HepG2 (cell line): ENCODE measurements around the gene ZNF180. TPM values are rescaled to one million over a fixed set of nuclear protein-coding genes. Genes with fewer than 3 reads are reported as not detected.

ENCODE experiments used
- ATAC-seq: fragments of 200-7000 bp; cut with Tn5 transposase; 3 replicates; pipeline ENCODE4 v1.9.1; 2020; ENCODE audit warnings: mild to moderate bottlenecking, moderate library complexity
- BruUV-seq: library from RNA; stranded (reverse); fragments of 400-500 nt; replicated peaks from 2 replicates; lab custom pipeline; 2021; lab: Mats Ljungman, UMichigan
- CTCF ChIA-PET: fragments of 300-600 bp; formaldehyde crosslinking; extraction: SDS; loops from one replicate; lab custom pipeline; 2021; ENCODE audit warnings: low total read pairs, inconsistent platforms, low intra/inter-chr PET ratio; lab: Yijun Ruan, JAX
- POLR2A ChIA-PET: fragments of 350-600 bp; sonication (Branson Sonifier 250); formaldehyde crosslinking; loops from one replicate; lab custom pipeline; 2020; ENCODE audit warnings: antibody characterized with exemption, inconsistent platforms; lab: Yijun Ruan, JAX
- DNase-seq: peaks from one replicate; pipeline ENCODE4 v3.0.0-alpha.2; 2015; ENCODE audit warnings: low spot score
- FAIRE-seq: peaks from 3 replicates; lab custom pipeline; 2011; peaks lifted over from hg19 to GRCh38; lab: Jason Lieb, UNC
- H2AFZ ChIP-seq: one replicate; pipeline ENCODE4 v1.6.1; 2011; ENCODE audit warnings: low read length, inconsistent platforms
- H3K27ac ChIP-seq: fragments of 300-600 bp; 3 replicates; pipeline ENCODE4 v1.8.0; 2011; ENCODE audit warnings: mixed run types, mild to moderate bottlenecking, mixed read lengths, low read length, inconsistent platforms; ENCODE audit not compliant: insufficient read depth; ENCODE audit errors: extremely low read length
- H3K27me3 ChIP-seq, 2 experiments: fragments of 200-600 bp in 1 of 2; 2 replicates in 1 of 2; 3 replicates in 1 of 2; pipeline versions ENCODE4 v1.6.0 to v1.8.0; 2011; ENCODE audit warnings: low read length in 2 of 2, mild to moderate bottlenecking in 2 of 2, moderate library complexity in 2 of 2, inconsistent platforms in 1 of 2; ENCODE audit not compliant: insufficient read depth in 2 of 2, control insufficient read depth in 1 of 2
- H3K36me3 ChIP-seq, 2 experiments: fragments of 200-600 bp in 1 of 2; replicated peaks in 1 of 2; 2 replicates in 1 of 2; 3 replicates in 1 of 2; pipeline versions ENCODE4 v1.5.1 to v1.8.0; 2011; ENCODE audit warnings: low read length in 2 of 2, inconsistent platforms in 1 of 2; ENCODE audit not compliant: insufficient read depth in 2 of 2, control insufficient read depth in 1 of 2
- H3K4me1 ChIP-seq: 2 replicates; pipeline ENCODE4 v1.5.1; 2012; ENCODE audit warnings: low read length, inconsistent platforms; ENCODE audit not compliant: insufficient read depth
- H3K4me2 ChIP-seq: 2 replicates; pipeline ENCODE4 v1.6.0; 2011; ENCODE audit warnings: low read depth, low read length, inconsistent platforms
- H3K4me3 ChIP-seq, 3 experiments: fragments of 200-600 bp in 1 of 3; sonication (generic), shearing (Covaris generic) in 1 of 3; replicated peaks in 1 of 3; 2 replicates each; pipeline ENCODE4 v1.5.1; 2011 to 2016; ENCODE audit warnings: low read length in 3 of 3, inconsistent platforms in 2 of 3, low read depth in 2 of 3, mild to moderate bottlenecking in 2 of 3, control low read depth in 1 of 3, mixed read lengths in 1 of 3; ENCODE audit not compliant: insufficient read depth in 1 of 3
- H3K79me2 ChIP-seq: one replicate; pipeline ENCODE4 v1.6.1; 2011; ENCODE audit warnings: low read length, inconsistent platforms; ENCODE audit not compliant: insufficient read depth
- H3K9ac ChIP-seq: 2 replicates; pipeline ENCODE4 v1.6.0; 2011; ENCODE audit warnings: mild to moderate bottlenecking, low read depth, low read length, inconsistent platforms; ENCODE audit not compliant: insufficient read depth
- H3K9me3 ChIP-seq: 2 replicates; pipeline ENCODE4 v1.5.1; 2012; ENCODE audit warnings: mild to moderate bottlenecking, low read length
- H4K20me1 ChIP-seq: 2 replicates; pipeline ENCODE4 v1.6.0; 2011; ENCODE audit warnings: inconsistent platforms, mild to moderate bottlenecking, low read length, moderate library complexity; ENCODE audit not compliant: insufficient read depth
- CBX1 ChIP-seq: IDR thresholded peaks from one replicate; pipeline ENCODE4 v1.6.1; 2016; ENCODE audit warnings: antibody characterized with exemption, low read depth
- DNMT3B ChIP-seq: conservative IDR thresholded peaks from 2 replicates; pipeline ENCODE4 v1.6.1; 2016; ENCODE audit warnings: missing biosample characterization, control low read depth
- FOXK2 ChIP-seq: fragments of 450-650 bp; IDR thresholded peaks from 2 replicates; pipeline ENCODE4 v1.6.1; 2016
- HCFC1 ChIP-seq: fragments of 150-350 bp; IDR thresholded peaks from 2 replicates; pipeline ENCODE4 v1.6.1; 2014; ENCODE audit warnings: low read depth, low read length
- HDAC6 ChIP-seq: fragments of 200-600 bp; sonication (generic); IDR thresholded peaks from 2 replicates; pipeline ENCODE4 v1.7.0; 2017; ENCODE audit warnings: mild to moderate bottlenecking, antibody characterized with exemption, low read length, low read depth
- NAIF1 ChIP-seq: sonication (generic); formaldehyde crosslinking; IDR thresholded peaks from 2 replicates; pipeline ENCODE4 v1.5.0; 2020; ENCODE audit warnings: mild to moderate bottlenecking, missing genetic modification reagents, borderline replicate concordance
- NFE2L2 ChIP-seq: fragments of 150-350 bp; IDR thresholded peaks from 2 replicates; pipeline ENCODE4 v1.6.1; 2014; ENCODE audit warnings: low read length
- PLRG1 ChIP-seq: fragments of 450-650 bp; conservative IDR thresholded peaks from 2 replicates; pipeline ENCODE4 v1.6.1; 2016
- RCOR2 ChIP-seq: IDR thresholded peaks from 2 replicates; pipeline ENCODE4 v1.6.1; 2016; ENCODE audit warnings: missing biosample characterization, missing genetic modification reagents
- SP4 ChIP-seq: sonication (generic); formaldehyde crosslinking; IDR thresholded peaks from 2 replicates; pipeline ENCODE4 v1.8.1; 2023; ENCODE audit warnings: mild to moderate bottlenecking, missing genetic modification reagents
- TCF7L2 ChIP-seq: IDR thresholded peaks from 2 replicates; pipeline ENCODE4 v1.6.1; 2011; ENCODE audit warnings: mild to moderate bottlenecking, low read depth, low read length, moderate library complexity
- ZNF264 ChIP-seq: sonication (generic); formaldehyde crosslinking; IDR thresholded peaks from 2 replicates; pipeline ENCODE4 v1.4.0; 2020; ENCODE audit warnings: missing genetic modification reagents
- ZNF629 ChIP-seq: sonication (generic); formaldehyde crosslinking; conservative IDR thresholded peaks from 2 replicates; pipeline ENCODE4 v1.5.0; 2020; ENCODE audit warnings: missing genetic modification reagents
- WGBS: methylation state at CpG from one replicate; pipeline ENCODE4 v1.1.6; 2017; ENCODE audit warnings: low lambda C conversion rate; 5-methylcytosine and 5-hydroxymethylcytosine counted together
- in situ Hi-C: cut with HindIII; loops from 2 replicates; pipeline ENCODE4 v1.10.0; 2017; ENCODE audit warnings: low pct_unique_long_range_greater_than_20kb; ENCODE audit not compliant: extremely low pct_ligation_motif_present
- intact Hi-C: fragments of 100-400 bp; cut with micrococcal nuclease; formaldehyde crosslinking; loops from one replicate; pipeline ENCODE4 v1.10.0; 2022; ENCODE audit not compliant: unreplicated experiment
- polyA plus RNA-seq, 8 experiments: library from polyadenylated mRNA; depleted of rRNA in 3 of 8; stranded (reverse) in 7 of 8; unstranded in 1 of 8; fragments of >200 nt; fragmentation: Illumina TruSeq in 4 of 8; extraction: Trizol in 4 of 8; gene quantifications; 2 replicates each; pipeline versions ENCODE4 v1.2.1 to v1.2.3, GENCODE V29; 2011 to 2016; ENCODE audit warnings: low read depth in 4 of 8, missing spikeins in 1 of 8, mixed read lengths in 1 of 8; ENCODE audit not compliant: insufficient read depth in 1 of 8
- total RNA-seq, 5 experiments: library from RNA; depleted of rRNA; stranded (reverse); fragments of >200 nt; fragmentation: Illumina TruSeq; extraction: Trizol; gene quantifications; 2 replicates each; pipeline ENCODE4 v1.2.3, GENCODE V29; 2016; ENCODE audit warnings: low read depth in 1 of 5
- TF ChIP-seq, protein P1 (sequence below): sonication (generic); formaldehyde crosslinking; conservative IDR thresholded peaks from 2 replicates; pipeline ENCODE4 v1.8.0; 2022; ENCODE audit warnings: missing genetic modification reagents
- TF ChIP-seq, protein P2 (sequence below): sonication (generic); formaldehyde crosslinking; conservative IDR thresholded peaks from 2 replicates; pipeline ENCODE4 v1.4.0; 2020; ENCODE audit warnings: missing genetic modification reagents

The ZNF180 gene
- total and polyA plus RNA-seq, 2 of the 13 experiments (the other 11 are each of a cell fraction or from before 2014, with no cell fraction given), result 0.92 to 9.3 TPM

DNA sequence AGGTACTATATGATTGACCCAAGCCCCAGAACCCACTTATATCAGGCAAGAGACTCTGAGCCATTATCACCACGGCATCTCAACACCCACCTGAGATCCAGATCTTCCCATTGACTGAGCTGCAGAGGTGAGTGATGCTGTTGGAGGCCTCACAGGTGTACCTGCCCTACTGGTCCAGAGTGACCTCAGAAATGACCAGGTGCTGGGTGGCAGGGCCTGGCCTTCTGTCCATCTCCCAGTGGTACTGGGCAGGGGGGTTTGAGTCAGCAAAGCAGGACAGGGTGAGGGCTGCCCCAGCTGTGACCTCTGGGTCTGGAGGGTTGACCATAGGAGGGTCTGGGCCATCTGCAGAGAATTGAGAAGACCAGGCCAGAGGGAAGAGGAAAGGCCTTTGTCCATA, 42.3 kb upstream of the ZNF180 start (continued):
- no peak for TF ChIP-seq HDAC6
- TF ChIP-seq FOXK2, result no peak

DNA sequence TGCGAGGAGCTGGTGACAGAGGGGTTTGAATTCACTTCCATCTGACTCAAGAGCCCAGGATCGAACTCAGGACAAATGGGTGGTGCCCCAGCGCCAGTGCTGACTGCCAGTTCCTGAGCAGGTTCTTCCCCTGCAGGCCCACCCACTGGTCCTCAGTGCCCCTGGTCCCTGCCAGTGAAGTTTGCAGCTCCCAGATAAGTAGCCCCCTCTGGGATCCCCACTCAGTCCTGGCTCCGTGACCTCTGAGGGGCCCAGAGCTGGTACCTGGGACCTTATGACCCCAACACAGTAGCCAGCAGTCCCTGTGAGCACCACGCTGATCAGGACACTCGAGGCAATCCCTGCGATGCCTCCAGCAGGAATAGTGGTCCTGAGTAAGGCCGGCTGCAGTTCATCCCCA, 40.4 kb upstream of the ZNF180 start:
- Histone ChIP-seq H3K9ac (no peak overlapping the region), H4K20me1 (no peaks in the 10 kb centered on the region), H3K36me3 (no peaks in the 10 kb centered on the region), H3K79me2 (no peaks in the 10 kb centered on the region), H3K4me2 (no peak overlapping the region), H3K4me3 (no peak overlapping the region), H2AFZ (no peak overlapping the region), H3K4me1 (no peaks in the 10 kb centered on the region), H3K9me3 (no peaks in the 10 kb centered on the region), H3K27ac (no peak overlapping the region), H3K27me3 (no peaks in the 10 kb centered on the region)
- intact Hi-C loops (no loop called here), in situ Hi-C loops (no loop called here)
- FAIRE-seq (no peak), DNase-seq (no peak), ATAC-seq (no peak)
- no peak for TF ChIP-seq ZNF264 (CRISPR knock-in tag)
- no peak for TF ChIP-seq CBX1
- TF ChIP-seq ZNF629 (CRISPR knock-in tag), result no peak; the same call in 1 of the 2 replicates
- TF ChIP-seq, protein P1, sequence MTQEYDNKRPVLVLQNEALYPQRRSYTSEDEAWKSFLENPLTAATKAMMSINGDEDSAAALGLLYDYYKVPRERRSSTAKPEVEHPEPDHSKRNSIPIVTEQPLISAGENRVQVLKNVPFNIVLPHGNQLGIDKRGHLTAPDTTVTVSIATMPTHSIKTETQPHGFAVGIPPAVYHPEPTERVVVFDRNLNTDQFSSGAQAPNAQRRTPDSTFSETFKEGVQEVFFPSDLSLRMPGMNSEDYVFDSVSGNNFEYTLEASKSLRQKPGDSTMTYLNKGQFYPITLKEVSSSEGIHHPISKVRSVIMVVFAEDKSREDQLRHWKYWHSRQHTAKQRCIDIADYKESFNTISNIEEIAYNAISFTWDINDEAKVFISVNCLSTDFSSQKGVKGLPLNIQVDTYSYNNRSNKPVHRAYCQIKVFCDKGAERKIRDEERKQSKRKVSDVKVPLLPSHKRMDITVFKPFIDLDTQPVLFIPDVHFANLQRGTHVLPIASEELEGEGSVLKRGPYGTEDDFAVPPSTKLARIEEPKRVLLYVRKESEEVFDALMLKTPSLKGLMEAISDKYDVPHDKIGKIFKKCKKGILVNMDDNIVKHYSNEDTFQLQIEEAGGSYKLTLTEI (CRISPR knock-in tag), result no peak
- WGBS, result 57% methylated on average over 6 of the region's 8 CpGs
- ChIA-PET POLR2A (no interaction called here), CTCF (no interaction called here)
- BruUV-seq, result no TSS peak

DNA sequence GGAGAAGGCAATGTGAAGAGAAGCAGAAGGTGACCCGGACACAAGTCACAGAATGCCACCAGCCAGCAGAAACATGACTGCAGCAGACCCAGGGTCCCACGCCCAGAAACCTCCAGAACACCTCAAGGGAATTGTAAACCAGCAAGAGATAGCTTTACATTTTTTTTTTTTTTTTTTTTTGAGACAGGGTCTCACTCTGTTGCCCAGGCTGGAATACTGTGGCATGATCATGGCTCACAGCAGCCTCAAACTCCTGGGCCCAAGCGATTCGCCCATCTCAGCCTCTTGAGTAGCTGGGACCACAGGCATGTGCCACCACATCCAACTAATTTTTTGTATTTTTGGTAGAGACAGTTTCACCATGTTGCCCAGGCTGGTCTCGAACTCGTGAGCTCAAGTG, 39.7 kb upstream of the ZNF180 start:
- FAIRE-seq, result no peak
- intact Hi-C loops (no loop called here), in situ Hi-C loops (no loop called here)
- Histone ChIP-seq H3K79me2 (no peaks in the 10 kb centered on the region), H3K27me3 (no peaks in the 10 kb centered on the region), H4K20me1 (no peaks in the 10 kb centered on the region), H3K9me3 (no peaks in the 10 kb centered on the region), H3K27ac (no peak overlapping the region), H3K4me2 (no peak overlapping the region), H3K9ac (no peak overlapping the region), H3K4me1 (no peaks in the 10 kb centered on the region), H3K36me3 (no peaks in the 10 kb centered on the region), H2AFZ (no peak overlapping the region), H3K4me3 (no peak overlapping the region)
- no TSS peak for BruUV-seq
- ATAC-seq, result no peak
- POLR2A ChIA-PET, result no interaction called here
- no peak for DNase-seq
- CTCF ChIA-PET, result no interaction called here
- WGBS, result 58% methylated on average over 6 of the region's 6 CpGs
- no peak for TF ChIP-seq TCF7L2
- TF ChIP-seq NFE2L2, result no peak
- TF ChIP-seq DNMT3B (CRISPR knock-in tag), result no peak
- TF ChIP-seq PLRG1, result no peak
- TF ChIP-seq ZNF264 (CRISPR knock-in tag), result no peak
- TF ChIP-seq SP4 (CRISPR knock-in tag), result no peak
- no peak for TF ChIP-seq NAIF1 (CRISPR knock-in tag)
- no peak for TF ChIP-seq HCFC1
- no peak for TF ChIP-seq RCOR2 (CRISPR knock-in tag)
- TF ChIP-seq, protein P2, sequence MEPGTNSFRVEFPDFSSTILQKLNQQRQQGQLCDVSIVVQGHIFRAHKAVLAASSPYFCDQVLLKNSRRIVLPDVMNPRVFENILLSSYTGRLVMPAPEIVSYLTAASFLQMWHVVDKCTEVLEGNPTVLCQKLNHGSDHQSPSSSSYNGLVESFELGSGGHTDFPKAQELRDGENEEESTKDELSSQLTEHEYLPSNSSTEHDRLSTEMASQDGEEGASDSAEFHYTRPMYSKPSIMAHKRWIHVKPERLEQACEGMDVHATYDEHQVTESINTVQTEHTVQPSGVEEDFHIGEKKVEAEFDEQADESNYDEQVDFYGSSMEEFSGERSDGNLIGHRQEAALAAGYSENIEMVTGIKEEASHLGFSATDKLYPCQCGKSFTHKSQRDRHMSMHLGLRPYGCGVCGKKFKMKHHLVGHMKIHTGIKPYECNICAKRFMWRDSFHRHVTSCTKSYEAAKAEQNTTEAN (CRISPR knock-in tag), result no peak
